Thyroid gland (tissue), 4 donors: ENCODE results near the gene PATE2. TPM values are rescaled to one million over a fixed set of nuclear protein-coding genes. Genes with fewer than 3 reads are reported as not detected.

ENCODE experiments used
- DNase-seq, 2 donors: peaks; one replicate each; pipeline ENCODE4 v3.0.0-alpha.2; 2019
- H3K27ac ChIP-seq, 3 donors: fragments of 200-600 bp; sonication (generic); 1 replicate in 2 of 3; 2 replicates in 1 of 3; pipeline ENCODE4 v1.5.1; 2016 to 2019; ENCODE audit warnings: mild to moderate bottlenecking in 1 of 3, moderate library complexity in 1 of 3
- H3K27me3 ChIP-seq: fragments of 200-600 bp; sonication (generic); one replicate; pipeline ENCODE4 v1.5.1; 2019
- H3K36me3 ChIP-seq, 2 donors: fragments of 200-600 bp; sonication (generic); one replicate each; pipeline ENCODE4 v1.5.1; 2016 to 2019
- H3K4me1 ChIP-seq, 2 donors: fragments of 200-600 bp; sonication (generic); one replicate each; pipeline ENCODE4 v1.5.1; 2017 to 2019
- H3K4me3 ChIP-seq, 3 donors: fragments of 200-600 bp; sonication (generic); replicated peaks in 1 of 3; 1 replicate in 2 of 3; 2 replicates in 1 of 3; pipeline ENCODE4 v1.5.1; 2016; ENCODE audit warnings: mild to moderate bottlenecking in 1 of 3
- H3K9me3 ChIP-seq: fragments of 200-600 bp; sonication (generic); one replicate; pipeline ENCODE4 v1.5.1; 2017
- CTCF ChIP-seq, 6 experiments: fragments of 200-600 bp in 3 of 6; fragments of 450-650 bp in 3 of 6; sonication (generic) in 3 of 6; IDR thresholded peaks; one replicate each; pipeline ENCODE4 v1.5.1; 2016 to 2019; ENCODE audit warnings: antibody characterized with exemption in 6 of 6, mild to moderate bottlenecking in 2 of 6, inconsistent platforms in 1 of 6, moderate library complexity in 1 of 6
- POLR2A ChIP-seq, 2 donors: fragments of 450-650 bp; IDR thresholded peaks; one replicate each; pipeline ENCODE4 v1.6.1; 2017; ENCODE audit warnings: antibody characterized with exemption in 2 of 2, mild to moderate bottlenecking in 2 of 2, moderate library complexity in 1 of 2
- WGBS, 2 donors: methylation state at CpG; one replicate each; pipeline ENCODE4 v1.1.5; 2017; 5-methylcytosine and 5-hydroxymethylcytosine counted together
- intact Hi-C: fragments of 100-400 bp; cut with DNase I; formaldehyde crosslinking; loops from one replicate; pipeline ENCODE4 v1.15.1; 2023
- total RNA-seq, 4 donors: library from RNA; depleted of rRNA; stranded (reverse); fragments of >200 nt; gene quantifications; one replicate each; pipeline ENCODE4 v1.2.3, GENCODE V29; 2016

The PATE2 gene
- total RNA-seq, 4 donors from 2014 or later: not detected

- WGBS, 2 donors: 62 to 74% methylated on average over 4 of the region's 4 CpGs
- intact Hi-C loops: no loop called here
- no peak for TF ChIP-seq POLR2A (IDR thresholded peaks at IDR 0.05)
- no peak for TF ChIP-seq CTCF (IDR thresholded peaks at IDR 0.05)
Observed at GRCh38 chr11:125790825-125791224, 12.2 kb upstream of the PATE2 start.

GRCh38 chr11:125787827-125788226 lies 9.2 kb upstream of the PATE2 start, which contains the start of gene PATE3:
Gene PATE3, plus strand, starts transcription at chr11:125788127. Its CDS starts 25 bp downstream, at chr11:125788152.
- H3K27ac ChIP-seq: no peak within 1 kb of the TSS
- peaks cover 0 to 6% of the 10 kb centered on the region in 2 donors for H3K4me1 ChIP-seq
- intact Hi-C loops: no loop called here
- H3K36me3 ChIP-seq: no peaks in the 10 kb centered on the region
- no peak within 1 kb of the TSS for H3K4me3 ChIP-seq
- DNase-seq: no peak
- no peaks in the 10 kb centered on the region for H3K27me3 ChIP-seq
- no peaks in the 10 kb centered on the region for H3K9me3 ChIP-seq
- WGBS, 2 donors: 79 to 82% methylated on average over 2 of the region's 2 CpGs
- TF ChIP-seq CTCF (IDR thresholded peaks at IDR 0.05) (no peak), POLR2A (IDR thresholded peaks at IDR 0.05) (no peak)

More at GRCh38 chr11:125790825-125791224, 12.2 kb upstream of the PATE2 start:
- H3K27me3 ChIP-seq: no peaks in the 10 kb centered on the region
- no peak overlapping the region for H3K27ac ChIP-seq
- peaks cover 0 to 6% of the 10 kb centered on the region in 2 donors for H3K4me1 ChIP-seq
- H3K4me3 ChIP-seq: no peak overlapping the region
- H3K9me3 ChIP-seq: no peaks in the 10 kb centered on the region
- DNase-seq: no peak
- no peaks in the 10 kb centered on the region for H3K36me3 ChIP-seq

- intact Hi-C loops: no loop called here
- DNase-seq: no peak
- Histone ChIP-seq H3K4me3 (no peak overlapping the region), H3K9me3 (no peaks in the 10 kb centered on the region), H3K27me3 (no peaks in the 10 kb centered on the region), H3K27ac (no peak overlapping the region), H3K36me3 (no peaks in the 10 kb centered on the region), H3K4me1 (no peaks in the 10 kb centered on the region)
- WGBS, 2 donors: 73 to 82% methylated on average over 2 of the region's 2 CpGs
- TF ChIP-seq POLR2A (IDR thresholded peaks at IDR 0.05) (no peak), CTCF (IDR thresholded peaks at IDR 0.05) (no peak)
Observed at GRCh38 chr11:125784678-125785077, 6.0 kb upstream of the PATE2 start.

- Histone ChIP-seq H3K4me1 (peaks cover 0 to 10% of the 10 kb centered on the region in 2 donors), H3K27me3 (no peaks in the 10 kb centered on the region), H3K9me3 (no peaks in the 10 kb centered on the region), H3K4me3 (no peak overlapping the region), H3K27ac (no peak overlapping the region), H3K36me3 (no peaks in the 10 kb centered on the region)
- WGBS, 2 donors: 69 to 74% methylated on average over 5 of the region's 5 CpGs
- TF ChIP-seq CTCF (IDR thresholded peaks at IDR 0.05) (no peak), POLR2A (IDR thresholded peaks at IDR 0.05) (no peak)
- intact Hi-C loops: no loop called here
- DNase-seq: no peak
Observed at GRCh38 chr11:125777309-125777708, 1.3 kb downstream of the PATE2 start.

GRCh38 chr11:125773516-125773915 lies 5.1 kb downstream of the PATE2 start:
- Histone ChIP-seq H3K9me3 (no peaks in the 10 kb centered on the region), H3K27ac (no peak overlapping the region), H3K4me3 (no peak overlapping the region), H3K4me1 (peaks cover 5 to 18% of the 10 kb centered on the region in 2 donors), H3K27me3 (no peaks in the 10 kb centered on the region), H3K36me3 (no peaks in the 10 kb centered on the region)
- 68 to 76% methylated on average over 3 of the region's 3 CpGs for WGBS, 2 donors
- intact Hi-C loops: no loop called here
- no peak for TF ChIP-seq POLR2A (IDR thresholded peaks at IDR 0.05)
- no peak for TF ChIP-seq CTCF (IDR thresholded peaks at IDR 0.05)
- DNase-seq: no peak
